ENCODE measurements around the gene FBLIM1.

Gene FBLIM1

DNA sequence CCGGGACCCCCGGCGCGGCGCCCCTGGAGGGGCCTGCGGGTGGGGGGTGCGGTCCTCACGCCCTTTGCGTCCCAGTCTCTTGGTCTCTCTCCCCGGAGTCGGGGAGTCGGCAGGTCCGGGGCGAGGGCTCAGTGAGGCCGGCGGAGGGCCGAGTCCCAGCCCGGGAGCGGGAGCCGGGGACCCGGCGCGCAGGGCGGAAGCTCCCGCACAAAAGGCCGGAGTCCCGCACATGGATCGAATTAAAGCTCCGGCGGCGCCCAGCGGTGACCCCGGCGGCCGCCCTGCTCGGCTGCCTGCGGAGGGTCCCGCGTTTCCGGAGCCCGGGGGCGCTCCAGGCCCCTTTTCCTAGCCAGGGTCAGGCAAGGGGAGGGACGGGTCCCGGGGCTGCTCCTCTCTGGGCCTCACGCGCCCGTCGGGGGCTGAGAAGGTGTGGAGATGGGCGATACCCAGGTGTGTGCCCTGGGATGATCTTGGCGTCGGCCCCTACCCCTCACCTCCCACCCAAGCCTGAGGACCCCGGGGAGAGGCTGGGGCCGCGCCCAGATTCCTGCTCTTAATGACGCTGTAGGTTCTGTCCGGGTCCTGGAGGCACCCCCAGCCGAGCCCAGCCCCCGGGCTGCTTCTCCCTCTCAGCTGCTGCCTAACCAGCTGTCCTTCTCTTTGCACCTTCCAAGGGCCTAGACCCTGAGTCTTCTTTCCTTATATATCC lies 512 bp downstream of the FBLIM1 start (continued):
- TF ChIP-seq, protein P1, sequence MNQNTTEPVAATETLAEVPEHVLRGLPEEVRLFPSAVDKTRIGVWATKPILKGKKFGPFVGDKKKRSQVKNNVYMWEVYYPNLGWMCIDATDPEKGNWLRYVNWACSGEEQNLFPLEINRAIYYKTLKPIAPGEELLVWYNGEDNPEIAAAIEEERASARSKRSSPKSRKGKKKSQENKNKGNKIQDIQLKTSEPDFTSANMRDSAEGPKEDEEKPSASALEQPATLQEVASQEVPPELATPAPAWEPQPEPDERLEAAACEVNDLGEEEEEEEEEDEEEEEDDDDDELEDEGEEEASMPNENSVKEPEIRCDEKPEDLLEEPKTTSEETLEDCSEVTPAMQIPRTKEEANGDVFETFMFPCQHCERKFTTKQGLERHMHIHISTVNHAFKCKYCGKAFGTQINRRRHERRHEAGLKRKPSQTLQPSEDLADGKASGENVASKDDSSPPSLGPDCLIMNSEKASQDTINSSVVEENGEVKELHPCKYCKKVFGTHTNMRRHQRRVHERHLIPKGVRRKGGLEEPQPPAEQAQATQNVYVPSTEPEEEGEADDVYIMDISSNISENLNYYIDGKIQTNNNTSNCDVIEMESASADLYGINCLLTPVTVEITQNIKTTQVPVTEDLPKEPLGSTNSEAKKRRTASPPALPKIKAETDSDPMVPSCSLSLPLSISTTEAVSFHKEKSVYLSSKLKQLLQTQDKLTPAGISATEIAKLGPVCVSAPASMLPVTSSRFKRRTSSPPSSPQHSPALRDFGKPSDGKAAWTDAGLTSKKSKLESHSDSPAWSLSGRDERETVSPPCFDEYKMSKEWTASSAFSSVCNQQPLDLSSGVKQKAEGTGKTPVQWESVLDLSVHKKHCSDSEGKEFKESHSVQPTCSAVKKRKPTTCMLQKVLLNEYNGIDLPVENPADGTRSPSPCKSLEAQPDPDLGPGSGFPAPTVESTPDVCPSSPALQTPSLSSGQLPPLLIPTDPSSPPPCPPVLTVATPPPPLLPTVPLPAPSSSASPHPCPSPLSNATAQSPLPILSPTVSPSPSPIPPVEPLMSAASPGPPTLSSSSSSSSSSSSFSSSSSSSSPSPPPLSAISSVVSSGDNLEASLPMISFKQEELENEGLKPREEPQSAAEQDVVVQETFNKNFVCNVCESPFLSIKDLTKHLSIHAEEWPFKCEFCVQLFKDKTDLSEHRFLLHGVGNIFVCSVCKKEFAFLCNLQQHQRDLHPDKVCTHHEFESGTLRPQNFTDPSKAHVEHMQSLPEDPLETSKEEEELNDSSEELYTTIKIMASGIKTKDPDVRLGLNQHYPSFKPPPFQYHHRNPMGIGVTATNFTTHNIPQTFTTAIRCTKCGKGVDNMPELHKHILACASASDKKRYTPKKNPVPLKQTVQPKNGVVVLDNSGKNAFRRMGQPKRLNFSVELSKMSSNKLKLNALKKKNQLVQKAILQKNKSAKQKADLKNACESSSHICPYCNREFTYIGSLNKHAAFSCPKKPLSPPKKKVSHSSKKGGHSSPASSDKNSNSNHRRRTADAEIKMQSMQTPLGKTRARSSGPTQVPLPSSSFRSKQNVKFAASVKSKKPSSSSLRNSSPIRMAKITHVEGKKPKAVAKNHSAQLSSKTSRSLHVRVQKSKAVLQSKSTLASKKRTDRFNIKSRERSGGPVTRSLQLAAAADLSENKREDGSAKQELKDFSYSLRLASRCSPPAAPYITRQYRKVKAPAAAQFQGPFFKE (tag by site-specific recombination; IDR thresholded peaks at IDR 0.05; ENCODE audit: borderline replicate concordance): no peak
- TF ChIP-seq, protein P2, sequence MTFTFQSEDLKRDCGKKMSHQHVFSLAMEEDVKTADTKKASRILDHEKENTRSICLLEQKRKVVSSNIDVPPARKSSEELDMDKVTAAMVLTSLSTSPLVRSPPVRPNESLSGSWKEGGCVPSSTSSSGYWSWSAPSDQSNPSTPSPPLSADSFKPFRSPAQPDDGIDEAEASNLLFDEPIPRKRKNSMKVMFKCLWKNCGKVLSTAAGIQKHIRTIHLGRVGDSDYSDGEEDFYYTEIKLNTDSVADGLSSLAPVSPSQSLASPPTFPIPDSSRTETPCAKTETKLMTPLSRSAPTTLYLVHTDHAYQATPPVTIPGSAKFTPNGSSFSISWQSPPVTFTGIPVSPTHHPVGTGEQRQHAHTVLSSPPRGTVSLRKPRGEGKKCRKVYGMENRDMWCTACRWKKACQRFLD (tag by site-specific recombination; IDR thresholded peaks at IDR 0.05): no peak
- TF ChIP-seq ZNF155 (tag by site-specific recombination; IDR thresholded peaks at IDR 0.05) (no peak), ZNF426 (tag by site-specific recombination; IDR thresholded peaks at IDR 0.05) (no peak), SP7 (tag by site-specific recombination; IDR thresholded peaks at IDR 0.05) (no peak), ZNF335 (tag by site-specific recombination; conservative IDR thresholded peaks at IDR 0.05) (peak; percentile 81), KLF10 (tag by site-specific recombination; IDR thresholded peaks at IDR 0.05) (no peak), ZNF600 (tag by site-specific recombination; IDR thresholded peaks at IDR 0.05) (peak; percentile 62), ZNF366 (tag by site-specific recombination; conservative IDR thresholded peaks at IDR 0.05) (no peak), KLF9 (tag by site-specific recombination; IDR thresholded peaks at IDR 0.05; ENCODE audit: low read depth) (peak; percentile 42; the same call in 1 of the 2 replicates), ZNF548 (tag by site-specific recombination; IDR thresholded peaks at IDR 0.05) (no peak), ZFP41 (tag by site-specific recombination; IDR thresholded peaks at IDR 0.05; ENCODE audit: borderline replicate concordance) (no peak), MZF1 (tag by site-specific recombination; IDR thresholded peaks at IDR 0.05; ENCODE audit: borderline replicate concordance) (no peak), ZNF341 (tag by site-specific recombination; IDR thresholded peaks at IDR 0.05; ENCODE audit: low read depth) (no peak), ZNF114 (tag by site-specific recombination; IDR thresholded peaks at IDR 0.05) (no peak), KLF16 (tag by site-specific recombination; IDR thresholded peaks at IDR 0.05) (no peak), ZNF610 (tag by site-specific recombination; IDR thresholded peaks at IDR 0.05; ENCODE audit: borderline replicate concordance) (no peak), ZBTB20 (tag by site-specific recombination; IDR thresholded peaks at IDR 0.05) (peak; percentile 66; the same call in 1 of the 2 replicates), ZNF174 (tag by site-specific recombination; IDR thresholded peaks at IDR 0.05) (no peak)
- TF ChIP-seq, protein P3, sequence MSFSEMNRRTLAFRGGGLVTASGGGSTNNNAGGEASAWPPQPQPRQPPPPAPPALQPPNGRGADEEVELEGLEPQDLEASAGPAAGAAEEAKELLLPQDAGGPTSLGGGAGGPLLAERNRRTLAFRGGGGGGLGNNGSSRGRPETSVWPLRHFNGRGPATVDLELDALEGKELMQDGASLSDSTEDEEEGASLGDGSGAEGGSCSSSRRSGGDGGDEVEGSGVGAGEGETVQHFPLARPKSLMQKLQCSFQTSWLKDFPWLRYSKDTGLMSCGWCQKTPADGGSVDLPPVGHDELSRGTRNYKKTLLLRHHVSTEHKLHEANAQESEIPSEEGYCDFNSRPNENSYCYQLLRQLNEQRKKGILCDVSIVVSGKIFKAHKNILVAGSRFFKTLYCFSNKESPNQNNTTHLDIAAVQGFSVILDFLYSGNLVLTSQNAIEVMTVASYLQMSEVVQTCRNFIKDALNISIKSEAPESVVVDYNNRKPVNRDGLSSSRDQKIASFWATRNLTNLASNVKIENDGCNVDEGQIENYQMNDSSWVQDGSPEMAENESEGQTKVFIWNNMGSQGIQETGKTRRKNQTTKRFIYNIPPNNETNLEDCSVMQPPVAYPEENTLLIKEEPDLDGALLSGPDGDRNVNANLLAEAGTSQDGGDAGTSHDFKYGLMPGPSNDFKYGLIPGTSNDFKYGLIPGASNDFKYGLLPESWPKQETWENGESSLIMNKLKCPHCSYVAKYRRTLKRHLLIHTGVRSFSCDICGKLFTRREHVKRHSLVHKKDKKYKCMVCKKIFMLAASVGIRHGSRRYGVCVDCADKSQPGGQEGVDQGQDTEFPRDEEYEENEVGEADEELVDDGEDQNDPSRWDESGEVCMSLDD (tag by site-specific recombination; IDR thresholded peaks at IDR 0.05): peak; percentile 35; the same call in 1 of the 2 replicates
- TF ChIP-seq, protein P4, sequence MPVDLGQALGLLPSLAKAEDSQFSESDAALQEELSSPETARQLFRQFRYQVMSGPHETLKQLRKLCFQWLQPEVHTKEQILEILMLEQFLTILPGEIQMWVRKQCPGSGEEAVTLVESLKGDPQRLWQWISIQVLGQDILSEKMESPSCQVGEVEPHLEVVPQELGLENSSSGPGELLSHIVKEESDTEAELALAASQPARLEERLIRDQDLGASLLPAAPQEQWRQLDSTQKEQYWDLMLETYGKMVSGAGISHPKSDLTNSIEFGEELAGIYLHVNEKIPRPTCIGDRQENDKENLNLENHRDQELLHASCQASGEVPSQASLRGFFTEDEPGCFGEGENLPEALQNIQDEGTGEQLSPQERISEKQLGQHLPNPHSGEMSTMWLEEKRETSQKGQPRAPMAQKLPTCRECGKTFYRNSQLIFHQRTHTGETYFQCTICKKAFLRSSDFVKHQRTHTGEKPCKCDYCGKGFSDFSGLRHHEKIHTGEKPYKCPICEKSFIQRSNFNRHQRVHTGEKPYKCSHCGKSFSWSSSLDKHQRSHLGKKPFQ (tag by site-specific recombination; IDR thresholded peaks at IDR 0.05): no peak
- TF ChIP-seq, protein P5, sequence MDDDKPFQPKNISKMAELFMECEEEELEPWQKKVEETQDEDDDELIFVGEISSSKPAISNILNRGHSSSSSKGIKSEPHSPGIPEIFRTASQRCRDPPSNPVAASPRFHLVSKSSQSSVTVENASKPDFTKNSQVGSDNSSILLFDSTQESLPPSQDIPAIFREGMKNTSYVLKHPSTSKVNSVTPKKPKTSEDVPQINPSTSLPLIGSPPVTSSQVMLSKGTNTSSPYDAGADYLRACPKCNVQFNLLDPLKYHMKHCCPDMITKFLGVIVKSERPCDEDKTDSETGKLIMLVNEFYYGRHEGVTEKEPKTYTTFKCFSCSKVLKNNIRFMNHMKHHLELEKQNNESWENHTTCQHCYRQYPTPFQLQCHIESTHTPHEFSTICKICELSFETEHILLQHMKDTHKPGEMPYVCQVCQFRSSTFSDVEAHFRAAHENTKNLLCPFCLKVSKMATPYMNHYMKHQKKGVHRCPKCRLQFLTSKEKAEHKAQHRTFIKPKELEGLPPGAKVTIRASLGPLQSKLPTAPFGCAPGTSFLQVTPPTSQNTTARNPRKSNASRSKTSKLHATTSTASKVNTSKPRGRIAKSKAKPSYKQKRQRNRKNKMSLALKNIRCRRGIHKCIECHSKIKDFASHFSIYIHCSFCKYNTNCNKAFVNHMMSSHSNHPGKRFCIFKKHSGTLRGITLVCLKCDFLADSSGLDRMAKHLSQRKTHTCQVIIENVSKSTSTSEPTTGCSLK (tag by site-specific recombination; IDR thresholded peaks at IDR 0.05): no peak
- TF ChIP-seq, protein P6, sequence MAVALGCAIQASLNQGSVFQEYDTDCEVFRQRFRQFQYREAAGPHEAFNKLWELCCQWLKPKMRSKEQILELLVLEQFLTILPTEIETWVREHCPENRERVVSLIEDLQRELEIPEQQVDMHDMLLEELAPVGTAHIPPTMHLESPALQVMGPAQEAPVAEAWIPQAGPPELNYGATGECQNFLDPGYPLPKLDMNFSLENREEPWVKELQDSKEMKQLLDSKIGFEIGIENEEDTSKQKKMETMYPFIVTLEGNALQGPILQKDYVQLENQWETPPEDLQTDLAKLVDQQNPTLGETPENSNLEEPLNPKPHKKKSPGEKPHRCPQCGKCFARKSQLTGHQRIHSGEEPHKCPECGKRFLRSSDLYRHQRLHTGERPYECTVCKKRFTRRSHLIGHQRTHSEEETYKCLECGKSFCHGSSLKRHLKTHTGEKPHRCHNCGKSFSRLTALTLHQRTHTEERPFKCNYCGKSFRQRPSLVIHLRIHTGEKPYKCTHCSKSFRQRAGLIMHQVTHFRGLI (tag by site-specific recombination; IDR thresholded peaks at IDR 0.05): peak; percentile 20; the same call in 1 of the 2 replicates

Data from HEK293 (cell line).